Neutrophil (primary cell): ENCODE data around the gene ODF2L.

Experiments
- H3K27ac ChIP-seq: fragments of 200-600 bp; sonication (generic); 2 replicates; pipeline ENCODE4 v1.5.1; 2016; ENCODE audit warnings: mild to moderate bottlenecking, moderate library complexity
- H3K27me3 ChIP-seq: fragments of 200-600 bp; sonication (generic); 2 replicates; pipeline ENCODE4 v1.6.0; 2016; ENCODE audit warnings: mild to moderate bottlenecking
- H3K36me3 ChIP-seq: fragments of 200-600 bp; sonication (generic); 2 replicates; pipeline ENCODE4 v1.5.1; 2017
- H3K4me1 ChIP-seq, 2 experiments: fragments of 200-600 bp in 1 of 2; sonication (generic) in 1 of 2; 1 replicate in 1 of 2; 2 replicates in 1 of 2; pipeline versions ENCODE4 v1.5.1 to v1.6.1; 2013 to 2016; ENCODE audit warnings: low read depth in 1 of 2, low read length in 1 of 2, mild to moderate bottlenecking in 1 of 2, moderate library complexity in 1 of 2; ENCODE audit not compliant: control insufficient read depth in 1 of 2, insufficient read depth in 1 of 2
- H3K4me3 ChIP-seq, 2 experiments: fragments of 200-600 bp in 1 of 2; sonication (generic) in 1 of 2; 1 replicate in 1 of 2; 2 replicates in 1 of 2; pipeline ENCODE4 v1.5.1; 2013 to 2016; ENCODE audit warnings: low read depth in 1 of 2, low read length in 1 of 2, mild to moderate bottlenecking in 1 of 2, moderate library complexity in 1 of 2
- H3K9me3 ChIP-seq: fragments of 200-600 bp; sonication (generic); 2 replicates; pipeline ENCODE4 v1.5.1; 2016
- TF ChIP-seq, protein P1 (sequence below): fragments of 200-600 bp; sonication (generic); IDR thresholded peaks from 2 replicates; pipeline ENCODE4 v1.5.1; 2016; ENCODE audit warnings: antibody characterized with exemption

ODF2L gene

DNA sequence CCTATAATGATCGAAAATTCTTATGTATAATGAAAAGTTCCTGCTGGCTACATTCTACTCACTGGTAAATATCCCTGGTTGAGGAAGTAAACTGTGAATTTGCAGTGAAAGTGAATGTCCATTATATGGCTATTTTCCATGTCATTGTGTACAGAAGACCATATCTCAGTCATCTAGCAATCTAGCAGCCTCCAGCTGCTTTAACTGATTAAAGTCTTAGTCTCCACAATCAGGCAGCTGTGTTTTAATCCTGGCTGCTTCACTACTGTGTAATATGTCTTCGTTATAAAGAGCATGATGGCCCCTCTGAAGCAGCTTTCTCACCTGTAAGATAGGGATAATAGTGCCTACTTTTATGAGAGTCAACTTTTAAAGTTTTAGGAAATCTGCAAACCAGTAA is 39.2 kb upstream of the ODF2L start:
- Histone ChIP-seq H3K27me3 (no peaks in the 10 kb centered on the region), H3K9me3 (no peaks in the 10 kb centered on the region), H3K36me3 (no peaks in the 10 kb centered on the region), H3K27ac (no peak overlapping the region), H3K4me1 (no peaks in the 10 kb centered on the region), H3K4me3 (no peak overlapping the region)
- TF ChIP-seq, protein P1, sequence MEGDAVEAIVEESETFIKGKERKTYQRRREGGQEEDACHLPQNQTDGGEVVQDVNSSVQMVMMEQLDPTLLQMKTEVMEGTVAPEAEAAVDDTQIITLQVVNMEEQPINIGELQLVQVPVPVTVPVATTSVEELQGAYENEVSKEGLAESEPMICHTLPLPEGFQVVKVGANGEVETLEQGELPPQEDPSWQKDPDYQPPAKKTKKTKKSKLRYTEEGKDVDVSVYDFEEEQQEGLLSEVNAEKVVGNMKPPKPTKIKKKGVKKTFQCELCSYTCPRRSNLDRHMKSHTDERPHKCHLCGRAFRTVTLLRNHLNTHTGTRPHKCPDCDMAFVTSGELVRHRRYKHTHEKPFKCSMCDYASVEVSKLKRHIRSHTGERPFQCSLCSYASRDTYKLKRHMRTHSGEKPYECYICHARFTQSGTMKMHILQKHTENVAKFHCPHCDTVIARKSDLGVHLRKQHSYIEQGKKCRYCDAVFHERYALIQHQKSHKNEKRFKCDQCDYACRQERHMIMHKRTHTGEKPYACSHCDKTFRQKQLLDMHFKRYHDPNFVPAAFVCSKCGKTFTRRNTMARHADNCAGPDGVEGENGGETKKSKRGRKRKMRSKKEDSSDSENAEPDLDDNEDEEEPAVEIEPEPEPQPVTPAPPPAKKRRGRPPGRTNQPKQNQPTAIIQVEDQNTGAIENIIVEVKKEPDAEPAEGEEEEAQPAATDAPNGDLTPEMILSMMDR: no peak

DNA sequence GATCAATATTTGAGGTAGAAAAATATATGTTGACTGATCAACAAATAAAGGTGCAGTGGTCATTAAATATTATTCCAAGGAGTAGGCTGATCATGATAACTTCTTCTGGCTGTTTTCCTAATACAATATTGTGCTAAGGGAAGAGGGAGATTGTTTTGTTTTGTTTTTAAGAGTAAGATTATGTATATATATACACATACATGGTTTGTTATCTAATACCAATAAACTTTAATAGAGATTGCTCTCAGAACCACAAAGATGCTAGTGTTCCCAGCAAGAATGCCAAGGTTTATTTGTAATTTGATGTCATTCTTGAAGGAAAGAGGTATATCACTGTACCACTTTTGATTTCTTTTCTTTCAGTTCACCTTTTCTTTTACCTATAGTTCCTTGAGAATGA is 37.9 kb upstream of the ODF2L start:
- Histone ChIP-seq H3K4me1 (peaks cover 7 to 8% of the 10 kb centered on the region in 2 experiments), H3K36me3 (no peaks in the 10 kb centered on the region), H3K9me3 (no peaks in the 10 kb centered on the region), H3K4me3 (no peak overlapping the region), H3K27me3 (no peaks in the 10 kb centered on the region), H3K27ac (no peak overlapping the region)
- TF ChIP-seq, protein P1: no peak

DNA sequence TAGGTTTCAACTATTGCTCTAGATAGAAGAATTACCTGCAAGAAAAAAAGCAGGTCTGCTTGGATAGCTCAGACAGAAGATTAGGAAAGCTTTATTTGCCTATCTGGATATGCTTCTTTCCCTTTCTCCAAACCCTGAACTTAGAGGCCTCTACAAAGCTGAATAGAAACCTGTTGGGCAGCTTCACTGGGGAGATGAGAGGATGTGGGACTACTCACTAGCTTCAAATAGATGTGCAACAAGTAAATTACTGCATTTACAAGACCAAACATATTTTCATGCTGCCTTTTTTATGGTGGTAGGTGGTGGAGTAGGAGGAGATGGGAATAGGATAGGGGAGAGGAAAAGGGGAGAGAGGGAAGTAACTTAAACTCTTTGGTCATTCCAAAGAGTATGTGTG is 34.3 kb upstream of the ODF2L start:
- peaks cover 8% of the 10 kb centered on the region for H3K27me3 ChIP-seq
- H3K4me3 ChIP-seq: no peak overlapping the region
- H3K4me1 ChIP-seq: peaks cover 7 to 8% of the 10 kb centered on the region in 2 experiments
- TF ChIP-seq, protein P1: no peak
- no peaks in the 10 kb centered on the region for H3K36me3 ChIP-seq
- H3K27ac ChIP-seq: no peak overlapping the region
- H3K9me3 ChIP-seq: no peaks in the 10 kb centered on the region

DNA sequence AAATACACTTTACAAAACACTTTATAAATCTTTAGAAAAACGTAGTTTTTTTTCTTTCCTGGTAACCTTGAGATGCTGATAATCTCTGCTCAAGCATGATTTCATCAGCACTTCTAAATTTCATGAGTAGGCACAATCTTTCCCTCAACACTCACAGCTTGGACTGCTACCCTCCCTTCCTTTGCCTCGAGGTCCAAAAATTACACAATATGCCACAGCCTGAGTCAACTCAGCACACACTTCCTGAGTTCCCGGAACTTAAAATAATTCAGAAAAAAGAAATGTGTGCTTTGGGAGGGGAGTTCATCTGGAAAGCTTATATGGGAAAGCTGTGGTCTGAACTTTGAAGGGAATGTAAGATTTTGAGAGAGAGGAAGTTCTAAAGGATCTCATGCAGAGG is 33.7 kb upstream of the ODF2L start:
- Histone ChIP-seq H3K9me3 (no peaks in the 10 kb centered on the region), H3K36me3 (no peaks in the 10 kb centered on the region), H3K27ac (no peak overlapping the region), H3K27me3 (peaks cover 8% of the 10 kb centered on the region), H3K4me1 (peaks cover 7 to 8% of the 10 kb centered on the region in 2 experiments), H3K4me3 (no peak overlapping the region)
- TF ChIP-seq, protein P1: no peak

DNA sequence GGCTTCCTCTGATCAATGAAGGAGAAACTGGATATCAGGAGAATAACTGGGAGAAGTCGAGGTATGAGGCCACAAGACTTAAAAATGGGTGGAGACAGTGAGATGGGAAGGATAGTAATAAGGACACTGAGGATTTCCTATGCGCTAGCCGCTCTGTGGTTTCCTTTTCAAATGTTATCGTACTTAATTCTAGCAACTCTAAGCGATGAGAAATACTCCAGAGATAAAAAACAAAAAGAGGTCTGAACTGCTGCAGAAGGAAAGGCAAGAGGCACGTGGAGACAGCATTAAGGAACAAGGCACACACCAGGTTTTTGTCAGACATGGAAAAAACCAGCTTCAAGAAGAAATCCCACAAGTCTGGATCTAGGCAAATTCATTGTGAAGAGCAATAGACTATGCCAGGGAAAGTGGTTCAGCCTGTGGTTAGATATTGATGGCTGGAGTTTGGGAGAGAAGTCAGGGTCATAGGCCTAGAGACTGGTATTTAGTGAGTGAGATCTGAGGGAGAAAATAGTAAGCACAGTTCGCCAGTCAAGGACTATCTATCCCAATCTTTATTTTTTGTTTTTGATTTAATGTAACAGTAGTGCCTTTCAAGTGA is 33.1 kb upstream of the ODF2L start:
- Histone ChIP-seq H3K9me3 (no peaks in the 10 kb centered on the region), H3K27ac (no peak overlapping the region), H3K27me3 (peaks cover 8% of the 10 kb centered on the region), H3K4me3 (no peak overlapping the region), H3K36me3 (no peaks in the 10 kb centered on the region), H3K4me1 (peaks cover 7 to 8% of the 10 kb centered on the region in 2 experiments)
- TF ChIP-seq, protein P1: no peak
